Measurements from ENCODE around the gene LRRC23. TPM values are rescaled to one million over a fixed set of nuclear protein-coding genes. Genes with fewer than 3 reads are reported as not detected.

The LRRC23 gene
- total and polyA plus RNA-seq, 2 experiments from 2014 or later: 2.4 to 9.1 TPM

GRCh38 chr12:6917491-6918231, 13.0 kb downstream of the LRRC23 start:
- H3K79me2 ChIP-seq (replicated peaks; ENCODE audit: insufficient read depth): peaks cover 8% of the 10 kb centered on the region
- H3K36me3 ChIP-seq (ENCODE audit: insufficient read depth): peaks cover 6% of the 10 kb centered on the region
- H3K4me3 ChIP-seq: no peak overlapping the region
- no peaks in the 10 kb centered on the region for H4K20me1 ChIP-seq (replicated peaks; ENCODE audit: insufficient read depth)
- Mint-ChIP-seq H3K36me3 (ENCODE audit: low read depth) (peaks cover 60% of the 10 kb centered on the region), H3K9me3 (no peaks in the 10 kb centered on the region), H3K4me3 (no peak overlapping the region; the same call in 2 of the 3 replicates), H3K27me3 (ENCODE audit: insufficient read depth, low read depth, poor library complexity) (peaks cover 15% of the 10 kb centered on the region), H3K4me1 (peaks cover 39% of the 10 kb centered on the region), H3K27ac (no peak overlapping the region)
- 0 out of 2 replicates have a peak, but pooled peaks cover 15% of the 10 kb centered on the region for H3F3A ChIP-seq (replicated peaks; ENCODE audit: low read depth)
- no peak overlapping the region for H3K4me2 ChIP-seq
- DNase-seq (ENCODE audit: low spot score) (peak; percentile 14), ATAC-seq (no peak)
- no peaks in the 10 kb centered on the region for H3K27me3 ChIP-seq (ENCODE audit: insufficient read depth)
- TF ChIP-seq JUNB (IDR thresholded peaks at IDR 0.05; ENCODE audit: unreplicated experiment) (no peak), STAT1 (IDR thresholded peaks at IDR 0.05; ENCODE audit: unreplicated experiment) (no peak), ZNF114 (CRISPR knock-in tag; IDR thresholded peaks at IDR 0.05) (no peak), CREB1 (CRISPR knock-in tag; IDR thresholded peaks at IDR 0.05; ENCODE audit: low read depth) (no peak), REST (IDR thresholded peaks at IDR 0.05; ENCODE audit: unreplicated experiment) (no peak), EZH2 (IDR thresholded peaks at IDR 0.05; ENCODE audit: low read depth, unreplicated experiment) (no peak), POLR2AphosphoS5 (IDR thresholded peaks at IDR 0.05; ENCODE audit: low read depth) (no peak), NANOG (IDR thresholded peaks at IDR 0.05; ENCODE audit: borderline replicate concordance) (no peak), ETS1 (IDR thresholded peaks at IDR 0.05) (no peak), EZH2phosphoT487 (IDR thresholded peaks at IDR 0.05; ENCODE audit: unreplicated experiment) (no peak), CTCF (conservative IDR thresholded peaks at IDR 0.05; ENCODE audit: low read depth in 2 of 2) (no peak)
- no peak overlapping the region for H2AFZ ChIP-seq
- H3K4me1 ChIP-seq (ENCODE audit: insufficient read depth): peaks cover 19% of the 10 kb centered on the region
- H3K27ac ChIP-seq (ENCODE audit: low read depth): no peak overlapping the region
- no peaks in the 10 kb centered on the region for H3K9me2 ChIP-seq (ENCODE audit: insufficient read depth)

Measured in GM23338 (cell line).